ENCODE data around the gene TEK.

GRCh38 chr9:27131731-27132130, 22.7 kb downstream of the TEK start:
- TF ChIP-seq CTCF (conservative IDR thresholded peaks at IDR 0.05 in 1 of 2, IDR thresholded peaks at IDR 0.05 in 1 of 2; ENCODE audit: extremely low read depth in 1 of 2, insufficient read depth in 1 of 2, low read depth in 1 of 2, low read length in 2 of 2), result no peak
- TF ChIP-seq EZH2 (IDR thresholded peaks at IDR 0.05; ENCODE audit: borderline replicate concordance, low read length), result no peak

Measured in mammary epithelial cell (primary cell).